ENCODE data around the gene EHD1. TPM values are rescaled to one million over a fixed set of nuclear protein-coding genes. Genes with fewer than 3 reads are reported as not detected.

EHD1 gene
- total and polyA plus RNA-seq, 9 of the 15 experiments (the other 6 are each of a cell fraction or from before 2014, with no cell fraction given): 0.46 to 65.0 (median 16.4) TPM

- TF ChIP-seq, protein P1, sequence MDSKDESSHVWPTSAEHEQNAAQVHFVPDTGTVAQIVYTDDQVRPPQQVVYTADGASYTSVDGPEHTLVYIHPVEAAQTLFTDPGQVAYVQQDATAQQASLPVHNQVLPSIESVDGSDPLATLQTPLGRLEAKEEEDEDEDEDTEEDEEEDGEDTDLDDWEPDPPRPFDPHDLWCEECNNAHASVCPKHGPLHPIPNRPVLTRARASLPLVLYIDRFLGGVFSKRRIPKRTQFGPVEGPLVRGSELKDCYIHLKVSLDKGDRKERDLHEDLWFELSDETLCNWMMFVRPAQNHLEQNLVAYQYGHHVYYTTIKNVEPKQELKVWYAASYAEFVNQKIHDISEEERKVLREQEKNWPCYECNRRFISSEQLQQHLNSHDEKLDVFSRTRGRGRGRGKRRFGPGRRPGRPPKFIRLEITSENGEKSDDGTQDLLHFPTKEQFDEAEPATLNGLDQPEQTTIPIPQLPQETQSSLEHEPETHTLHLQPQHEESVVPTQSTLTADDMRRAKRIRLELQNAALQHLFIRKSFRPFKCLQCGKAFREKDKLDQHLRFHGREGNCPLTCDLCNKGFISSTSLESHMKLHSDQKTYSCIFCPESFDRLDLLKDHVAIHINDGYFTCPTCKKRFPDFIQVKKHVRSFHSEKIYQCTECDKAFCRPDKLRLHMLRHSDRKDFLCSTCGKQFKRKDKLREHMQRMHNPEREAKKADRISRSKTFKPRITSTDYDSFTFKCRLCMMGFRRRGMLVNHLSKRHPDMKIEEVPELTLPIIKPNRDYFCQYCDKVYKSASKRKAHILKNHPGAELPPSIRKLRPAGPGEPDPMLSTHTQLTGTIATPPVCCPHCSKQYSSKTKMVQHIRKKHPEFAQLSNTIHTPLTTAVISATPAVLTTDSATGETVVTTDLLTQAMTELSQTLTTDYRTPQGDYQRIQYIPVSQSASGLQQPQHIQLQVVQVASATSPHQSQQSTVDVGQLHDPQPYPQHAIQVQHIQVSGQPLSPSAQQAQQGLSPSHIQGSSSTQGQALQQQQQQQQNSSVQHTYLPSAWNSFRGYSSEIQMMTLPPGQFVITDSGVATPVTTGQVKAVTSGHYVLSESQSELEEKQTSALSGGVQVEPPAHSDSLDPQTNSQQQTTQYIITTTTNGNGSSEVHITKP (IDR thresholded peaks at IDR 0.05; ENCODE audit: partially characterized antibody): peak; percentile 29
- TF ChIP-seq NCOA2 (IDR thresholded peaks at IDR 0.05; ENCODE audit: partially characterized antibody in 2 of 2) (no peak), ZNF408 (CRISPR knock-in tag; IDR thresholded peaks at IDR 0.05; ENCODE audit: low read depth) (no peak), MYBL2 (IDR thresholded peaks at IDR 0.05; ENCODE audit: low read depth) (no peak), MYBL2 (CRISPR knock-in tag; IDR thresholded peaks at IDR 0.05; ENCODE audit: borderline replicate concordance) (no peak), TOE1 (IDR thresholded peaks at IDR 0.05; ENCODE audit: borderline replicate concordance) (no peak), TOE1 (CRISPR knock-in tag; IDR thresholded peaks at IDR 0.05; ENCODE audit: borderline replicate concordance, low read depth) (no peak), ARHGAP35 (IDR thresholded peaks at IDR 0.05; ENCODE audit: partially characterized antibody) (no peak), CTCFL (IDR thresholded peaks at IDR 0.05; ENCODE audit: borderline replicate concordance, insufficient read depth, low read depth, low read length, poor library complexity, severe bottlenecking) (peak; percentile 39), MITF (IDR thresholded peaks at IDR 0.05) (no peak), ZNF184 (CRISPR knock-in tag; IDR thresholded peaks at IDR 0.05) (no peak), HMGXB4 (CRISPR knock-in tag; IDR thresholded peaks at IDR 0.05) (no peak), ZNF785 (CRISPR knock-in tag; IDR thresholded peaks at IDR 0.05) (no peak), MNT (conservative IDR thresholded peaks at IDR 0.05) (peak; percentile 74 to 87)
- TF ChIP-seq, protein P2, sequence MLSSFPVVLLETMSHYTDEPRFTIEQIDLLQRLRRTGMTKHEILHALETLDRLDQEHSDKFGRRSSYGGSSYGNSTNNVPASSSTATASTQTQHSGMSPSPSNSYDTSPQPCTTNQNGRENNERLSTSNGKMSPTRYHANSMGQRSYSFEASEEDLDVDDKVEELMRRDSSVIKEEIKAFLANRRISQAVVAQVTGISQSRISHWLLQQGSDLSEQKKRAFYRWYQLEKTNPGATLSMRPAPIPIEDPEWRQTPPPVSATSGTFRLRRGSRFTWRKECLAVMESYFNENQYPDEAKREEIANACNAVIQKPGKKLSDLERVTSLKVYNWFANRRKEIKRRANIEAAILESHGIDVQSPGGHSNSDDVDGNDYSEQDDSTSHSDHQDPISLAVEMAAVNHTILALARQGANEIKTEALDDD (IDR thresholded peaks at IDR 0.05): no peak
Observed at GRCh38 chr11:64810271-64810890, 68.0 kb downstream of the EHD1 start, which contains the start of gene MEN1 (continued).

Data from K562 (cell line).